GM23248 (cell line): ENCODE data around the gene ABHD2.

Experiments
- EZH2 ChIP-seq: fragments of 200-600 bp; sonication (generic); IDR thresholded peaks from 2 replicates; pipeline ENCODE4 v1.6.1; 2018; ENCODE audit warnings: antibody characterized with exemption, mild to moderate bottlenecking; ENCODE audit not compliant: insufficient read depth, poor library complexity, severe bottlenecking
- EZH2phosphoT487 ChIP-seq: fragments of 200-600 bp; sonication (generic); IDR thresholded peaks from 2 replicates; pipeline ENCODE4 v1.6.1; 2018; ENCODE audit warnings: antibody characterized with exemption, moderate library complexity, mild to moderate bottlenecking, low read depth; ENCODE audit not compliant: insufficient read depth

DNA sequence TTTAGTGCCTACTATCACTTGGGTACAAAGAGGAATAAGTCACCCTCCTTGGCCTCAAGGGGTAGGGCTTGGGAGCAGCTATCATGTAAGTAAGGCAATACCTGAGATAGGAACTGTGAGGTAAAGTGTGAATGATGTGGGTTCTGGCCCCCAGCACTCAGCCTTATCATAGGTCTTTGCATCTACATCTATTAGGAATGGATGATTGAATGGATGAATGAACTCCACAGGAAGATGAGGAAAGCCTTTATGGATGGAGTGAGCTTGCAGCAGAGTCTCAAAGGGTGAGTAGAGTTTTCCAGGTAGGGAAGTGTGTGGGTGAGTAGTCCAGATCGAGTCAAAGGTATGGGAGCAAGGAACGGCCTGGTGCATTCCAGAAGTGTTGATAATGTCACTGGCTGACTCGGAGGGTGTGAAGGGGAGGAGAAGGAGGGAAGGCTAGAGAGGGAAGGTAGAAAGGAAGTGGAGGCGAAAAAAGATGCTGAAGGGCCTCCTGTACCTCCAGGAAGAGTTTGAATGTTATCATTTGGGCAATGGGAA is 13.1 kb upstream of the ABHD2 start:
- TF ChIP-seq EZH2phosphoT487 (no peak), EZH2 (no peak)
